ENCODE measurements around the gene CEP112.

- TF ChIP-seq POLR2AphosphoS5 (IDR thresholded peaks at IDR 0.05; ENCODE audit: borderline replicate concordance, low read depth, low read length) (no peak), EZH2 (IDR thresholded peaks at IDR 0.05) (no peak)
Measured at GRCh38 chr17:66098040-66098439, 93.9 kb downstream of the CEP112 start.

Measured in SK-N-MC (cell line).